NCI-H1048 (cell line): ENCODE measurements around the gene FARSA.
"Not testable (repeated sequence)": the region's sequence is repeated elsewhere in the genome, so short reads cannot be mapped to it uniquely, and the experiment has no call there.

ENCODE experiments used
- DNase-seq: peaks from one replicate; lab custom pipeline; 2025; lab: John Stamatoyannopoulos, UW

Gene FARSA

DNA sequence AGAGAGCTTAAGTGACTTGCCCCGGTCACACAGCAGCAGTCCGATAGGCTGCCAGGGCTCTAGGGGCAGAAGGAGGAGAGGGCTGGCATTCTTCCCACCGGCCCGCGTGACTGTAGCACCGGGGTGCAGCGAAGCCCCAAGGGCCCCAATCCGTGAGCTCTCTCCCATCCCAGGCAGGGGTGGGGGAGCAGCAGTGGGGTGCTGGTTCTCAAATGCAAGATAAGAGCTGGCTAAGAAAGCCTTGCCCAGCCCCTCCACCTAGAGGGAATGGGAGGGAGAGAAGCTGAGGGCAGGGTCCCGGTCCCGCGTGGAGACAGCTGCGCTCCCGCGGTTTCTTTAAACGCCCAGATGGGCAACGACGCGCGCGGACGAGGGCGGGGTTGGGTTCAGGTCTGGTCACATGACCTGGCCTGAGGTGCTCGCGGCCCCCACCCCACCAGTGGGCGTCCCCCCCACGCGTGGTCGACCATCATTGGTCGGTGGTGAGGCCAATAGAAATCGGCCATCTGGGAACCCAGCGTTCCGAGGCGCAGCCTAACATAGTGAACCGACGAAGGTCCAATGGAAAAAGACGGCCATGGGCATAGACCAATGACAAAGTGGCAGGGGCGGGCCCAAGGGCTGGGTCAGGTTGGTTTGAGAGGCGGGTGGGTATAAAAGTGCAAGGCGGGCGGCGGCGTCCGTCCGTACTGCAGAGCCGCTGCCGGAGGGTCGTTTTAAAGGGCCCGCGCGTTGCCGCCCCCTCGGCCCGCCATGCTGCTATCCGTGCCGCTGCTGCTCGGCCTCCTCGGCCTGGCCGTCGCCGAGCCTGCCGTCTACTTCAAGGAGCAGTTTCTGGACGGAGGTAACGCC is 4.6 kb upstream of the FARSA start, which contains the start of gene CALR:
Gene CALR, plus strand, starts transcription at position 683 of the 852 bp plus-strand sequence. Its CDS starts 71 bp downstream, at position 754.
- peak; percentile 96 for DNase-seq

DNA sequence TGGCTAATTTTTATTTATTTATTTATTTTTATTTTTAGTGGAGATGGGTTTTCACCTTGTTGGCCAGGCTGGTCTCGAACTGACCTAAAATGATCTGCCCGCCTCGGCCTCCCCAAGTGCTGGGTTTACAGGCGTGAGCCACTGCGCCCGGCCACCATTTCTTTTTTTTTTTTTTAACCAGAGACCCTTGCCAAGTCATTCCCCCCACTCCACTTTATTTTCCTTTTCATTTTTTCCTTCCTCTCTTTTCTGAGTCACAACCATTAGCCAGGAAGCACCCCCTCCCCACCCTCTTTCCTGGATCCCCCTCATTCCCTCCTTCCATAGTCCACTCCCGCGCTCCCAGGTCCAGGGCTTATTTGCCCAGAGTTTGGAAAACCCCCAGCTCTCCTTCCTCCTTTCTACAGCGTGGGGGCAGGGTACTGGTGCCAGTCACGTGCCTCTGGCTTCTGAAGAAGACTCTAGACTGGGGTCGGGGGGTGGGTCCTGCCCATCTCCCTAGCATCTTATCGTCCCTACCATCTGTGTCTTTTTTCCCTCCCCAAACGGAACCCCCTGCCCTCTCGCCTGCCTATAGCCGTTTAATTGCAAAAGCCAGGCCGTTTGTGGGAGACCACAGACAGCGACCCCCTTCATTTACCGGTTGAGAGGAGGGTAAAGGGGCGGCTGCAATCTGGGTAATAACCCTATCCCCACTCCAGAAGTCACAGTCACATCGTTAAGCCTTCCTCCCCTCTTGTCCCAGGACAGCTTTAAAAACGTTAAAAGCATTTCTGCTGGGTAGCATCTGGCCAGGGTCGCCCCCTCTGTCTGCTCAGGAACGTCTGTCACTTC is 3.8 kb upstream of the FARSA start:
- no peak for DNase-seq

GRCh38 chr19:12936582-12936981 is 3.1 kb upstream of the FARSA start:
- DNase-seq: no peak

DNA sequence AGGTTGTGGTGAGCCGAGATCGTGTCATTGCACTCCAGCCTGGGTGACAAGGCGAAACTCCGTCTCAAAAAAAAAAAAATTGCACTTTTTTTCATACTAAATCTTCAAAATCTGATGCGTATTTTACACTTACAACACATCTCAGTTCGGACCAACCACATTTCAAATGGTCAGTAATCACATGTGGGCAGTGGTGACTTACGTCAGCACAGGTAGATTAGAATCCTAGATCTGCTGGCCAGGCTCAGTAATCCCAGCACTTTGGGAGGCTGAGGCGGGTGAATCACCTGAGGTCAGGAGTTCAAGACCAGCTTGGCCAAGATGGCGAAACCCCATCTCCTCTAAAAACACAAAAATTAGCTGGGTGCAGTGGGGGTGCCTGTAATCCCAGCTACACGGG is 1.6 kb upstream of the FARSA start:
- no peak for DNase-seq

DNA sequence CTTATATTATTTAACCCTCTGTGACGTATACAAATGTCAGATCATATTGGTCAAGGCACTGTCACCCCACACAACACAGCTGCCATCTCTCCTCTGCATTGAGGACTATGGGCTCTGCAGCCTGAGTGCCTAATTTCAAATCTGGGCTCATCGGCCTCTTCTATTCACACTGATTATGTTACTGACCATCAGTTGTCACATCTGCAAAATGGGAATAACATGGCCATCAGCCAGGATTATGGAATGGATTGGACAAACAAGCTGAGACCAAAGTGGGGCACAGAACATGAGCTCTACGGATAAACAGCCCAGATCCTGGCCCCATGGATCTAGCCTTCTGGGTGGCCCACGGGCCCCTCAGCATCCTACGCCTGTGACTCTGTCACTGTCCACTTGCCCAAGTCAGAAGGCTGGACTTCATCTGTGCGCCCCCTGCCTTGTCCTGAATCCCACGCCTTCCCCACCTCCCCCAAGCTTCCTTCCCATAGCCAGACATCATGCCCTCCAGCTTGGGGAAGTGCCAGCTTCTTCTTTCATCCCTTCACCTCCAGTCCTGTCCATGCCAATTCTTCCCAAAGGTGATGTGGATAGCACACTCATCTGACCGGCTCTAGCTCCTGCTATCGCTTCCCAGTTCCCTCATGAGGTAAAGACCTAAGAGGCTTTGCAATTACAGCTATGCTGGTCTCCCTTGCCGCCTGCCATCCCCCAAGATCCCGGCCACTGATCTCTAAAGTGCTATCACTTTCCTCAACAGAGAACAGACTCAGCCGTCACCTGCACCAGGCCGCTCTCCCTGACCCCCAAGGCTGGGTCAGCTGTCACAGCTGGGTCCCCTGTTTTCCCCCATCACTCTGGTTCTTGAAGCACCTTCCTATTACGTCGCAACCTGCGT is 872 bp downstream of the FARSA start:
- DNase-seq: no peak

DNA sequence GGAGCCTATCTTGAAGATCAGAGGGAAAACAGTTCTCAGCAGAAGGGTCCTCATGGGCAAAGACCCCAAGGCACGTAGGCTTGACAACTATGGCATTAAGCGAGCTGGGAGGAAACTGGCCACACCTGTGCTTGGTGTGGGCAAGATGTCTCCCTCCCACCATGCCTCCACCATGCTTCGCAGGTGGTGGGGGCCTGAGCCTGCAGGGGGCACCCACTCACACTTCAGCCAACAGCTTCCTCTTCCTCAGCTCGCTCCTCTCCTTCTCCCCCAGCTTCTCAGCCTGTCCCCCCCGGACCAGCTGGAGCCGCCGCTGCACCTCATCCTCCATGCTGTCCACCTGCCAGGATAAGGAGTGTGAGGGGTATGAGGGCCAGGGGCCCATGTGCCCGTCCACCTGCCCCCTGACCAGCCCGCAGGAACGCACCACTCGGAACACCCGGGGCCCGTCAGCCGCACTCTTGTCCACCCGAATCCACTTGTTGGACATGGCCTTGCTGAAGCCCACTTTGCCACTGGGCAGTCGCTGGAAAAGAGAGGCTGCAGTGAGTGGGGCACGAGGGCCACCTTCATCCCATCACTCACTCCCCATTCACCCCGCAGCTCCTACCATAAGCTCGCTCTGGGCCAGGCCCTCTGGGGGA is 3.4 kb downstream of the FARSA start:
- no peak for DNase-seq

DNA sequence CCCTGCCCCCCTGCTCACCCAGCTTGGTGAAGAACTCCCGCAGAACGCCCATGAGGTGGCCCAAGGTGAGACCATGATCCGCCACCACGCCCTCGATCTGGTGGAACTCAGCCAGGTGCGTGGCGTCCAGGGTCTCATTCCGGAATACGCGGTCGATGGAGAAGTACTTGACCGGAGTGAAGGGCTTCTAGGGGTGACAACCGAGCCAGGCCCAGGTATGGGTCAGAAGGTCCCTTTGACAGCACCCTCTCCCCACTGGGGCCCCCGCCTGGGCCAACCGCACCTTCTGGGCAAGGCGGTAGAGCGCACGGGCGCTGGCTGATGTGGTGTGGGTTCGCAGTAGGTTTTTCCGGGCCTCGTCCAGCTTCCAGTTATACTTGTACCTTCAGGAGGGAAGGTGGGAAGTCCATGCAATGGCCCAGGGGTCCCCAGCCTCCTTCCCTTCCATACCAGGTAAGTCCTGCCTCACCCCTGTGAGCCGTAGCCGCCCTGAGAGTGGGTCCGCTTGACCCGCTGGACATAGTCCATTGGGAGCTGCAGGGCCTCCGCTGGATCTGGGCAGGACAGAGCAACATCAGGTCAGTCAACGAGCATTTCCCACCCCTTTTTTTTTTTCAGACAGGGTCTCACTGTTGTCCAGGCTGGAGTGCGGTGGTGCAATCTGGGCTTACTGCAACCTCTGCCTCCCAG is 8.7 kb downstream of the FARSA start:
- DNase-seq: no peak

DNA sequence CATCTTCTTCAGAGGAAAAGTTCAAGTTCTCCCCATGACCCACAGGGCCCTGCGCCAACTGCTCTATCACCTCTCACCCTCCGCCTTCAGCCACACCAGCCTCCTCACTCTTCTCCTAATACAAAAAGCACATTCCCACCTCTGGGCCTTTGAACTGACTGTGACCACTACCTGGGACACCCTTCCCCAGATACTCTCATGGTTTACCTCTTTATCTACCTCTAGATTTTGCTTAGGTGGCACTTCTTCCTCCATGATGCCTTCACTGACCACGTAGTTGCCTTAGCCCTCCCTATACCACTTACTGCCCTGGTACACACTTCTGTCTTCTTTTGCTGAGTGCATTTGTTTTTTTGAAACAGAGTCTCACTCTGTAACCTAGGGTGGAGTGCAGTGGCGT is 10.6 kb downstream of the FARSA start:
- no peak for DNase-seq

GRCh38 chr19:12921047-12921446 is 12.5 kb downstream of the FARSA start:
- DNase-seq: no peak

DNA sequence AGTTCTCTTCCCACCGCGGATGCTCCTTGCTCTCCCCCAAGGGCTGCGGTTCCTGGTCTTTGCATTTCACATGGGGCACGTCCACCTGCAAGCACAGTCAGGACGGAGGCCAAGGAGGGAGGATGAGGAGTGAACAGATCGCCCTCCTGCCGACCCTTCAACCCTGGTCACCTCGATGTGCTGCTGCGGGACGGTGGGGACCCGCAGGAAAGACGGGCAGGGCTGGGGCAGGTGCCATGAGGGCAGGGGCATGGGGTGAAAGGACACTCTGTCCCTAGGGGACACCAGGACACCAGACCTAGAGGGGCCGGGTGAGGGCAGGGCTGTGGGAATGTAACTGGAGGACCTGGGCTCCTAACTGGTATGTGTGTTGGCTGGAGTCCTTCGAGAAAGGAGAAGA is 15.3 kb downstream of the FARSA start:
- DNase-seq: no peak

DNA sequence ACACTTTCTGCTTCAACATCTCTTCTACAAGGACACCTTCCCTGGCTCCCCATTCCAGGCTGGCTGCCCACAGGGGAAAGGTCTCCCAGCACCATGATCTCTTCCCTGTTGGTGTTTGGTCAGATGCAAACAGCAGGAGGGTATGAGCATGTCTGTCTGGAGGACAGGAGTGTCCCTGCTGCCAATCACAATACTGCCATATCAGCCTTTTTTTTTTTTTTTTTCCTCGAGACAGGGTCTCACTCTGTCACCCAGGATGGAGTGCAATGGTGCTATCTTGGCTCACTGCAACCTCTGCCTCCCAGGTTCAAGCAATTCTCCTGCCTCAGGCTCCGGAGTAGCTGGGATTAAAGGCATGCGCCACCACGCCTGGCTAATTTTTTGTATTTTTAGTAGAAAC is 17.7 kb downstream of the FARSA start:
- DNase-seq: not testable (repeated sequence)

GRCh38 chr19:12913851-12914690 is 19.4 kb downstream of the FARSA start:
- DNase-seq: no peak

DNA sequence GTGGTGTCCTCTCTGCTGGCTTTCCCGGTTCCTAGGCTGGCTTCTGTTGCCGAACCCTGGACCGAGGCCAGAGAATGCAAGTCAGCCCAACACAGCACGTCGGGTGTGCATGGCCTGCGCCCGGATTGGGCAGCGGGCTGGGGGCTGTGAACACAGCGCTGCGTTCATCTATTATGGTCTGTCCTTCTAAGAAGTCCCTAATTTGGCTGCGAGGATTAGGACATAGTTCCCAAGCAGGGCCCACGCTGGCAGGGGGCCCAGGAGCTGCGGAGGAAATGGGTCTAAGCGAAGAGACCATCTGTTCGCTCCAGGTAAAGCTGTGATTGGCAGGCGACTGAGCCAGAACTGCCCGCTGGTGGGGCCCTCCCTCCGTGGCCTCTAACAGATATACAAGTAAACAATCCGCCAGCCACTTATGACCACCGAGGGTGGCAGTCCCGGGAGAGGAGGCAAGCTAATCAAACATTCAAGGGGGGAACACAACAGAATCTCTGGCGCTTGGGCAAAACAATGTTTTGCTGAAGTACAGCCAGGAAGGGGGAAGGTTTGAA is 20.4 kb downstream of the FARSA start:
- DNase-seq: no peak

DNA sequence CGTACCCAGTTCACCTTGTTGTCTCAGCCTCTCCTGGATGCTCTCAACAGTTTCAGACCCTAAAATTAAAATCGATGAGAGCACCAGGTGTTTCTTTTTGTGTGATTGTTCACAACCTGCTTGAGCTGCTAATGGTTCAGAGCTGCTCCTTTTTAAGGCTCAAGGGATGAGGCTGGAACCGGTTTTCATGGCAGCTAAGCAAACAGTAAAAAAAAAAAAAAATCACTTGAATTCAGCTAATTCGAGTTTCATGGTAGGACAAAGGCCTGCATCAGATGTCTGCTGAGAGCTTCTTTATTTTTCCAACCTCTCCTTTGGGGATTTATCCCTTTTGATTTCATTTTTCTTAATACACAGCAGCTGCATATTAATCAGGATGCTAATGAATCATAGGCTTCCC is 20.9 kb downstream of the FARSA start:
- DNase-seq: no peak

DNA sequence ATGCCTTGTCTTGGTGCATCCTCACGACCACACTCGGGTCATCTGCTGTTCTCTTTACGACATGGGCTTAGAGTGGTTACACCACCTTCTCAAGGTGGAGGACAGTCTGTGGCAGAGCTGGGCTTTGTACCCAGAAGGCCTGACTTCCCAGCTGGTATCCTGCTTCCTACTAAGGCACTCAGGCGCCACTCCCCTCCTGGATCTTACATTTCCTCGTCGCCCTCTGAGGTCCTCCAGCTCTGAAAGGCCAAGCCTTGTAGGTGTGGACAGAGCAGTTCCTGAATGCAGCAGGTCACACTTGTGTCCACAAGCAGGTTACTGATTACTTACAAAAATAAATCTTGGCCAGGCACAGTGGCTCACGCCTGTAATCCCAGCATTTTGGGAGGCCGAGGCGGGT is 26.3 kb downstream of the FARSA start:
- DNase-seq: no peak

GRCh38 chr19:12899891-12900518 is 33.5 kb downstream of the FARSA start:
- DNase-seq: no peak

GRCh38 chr19:12896460-12896859 is 37.1 kb downstream of the FARSA start:
- no peak for DNase-seq

DNA sequence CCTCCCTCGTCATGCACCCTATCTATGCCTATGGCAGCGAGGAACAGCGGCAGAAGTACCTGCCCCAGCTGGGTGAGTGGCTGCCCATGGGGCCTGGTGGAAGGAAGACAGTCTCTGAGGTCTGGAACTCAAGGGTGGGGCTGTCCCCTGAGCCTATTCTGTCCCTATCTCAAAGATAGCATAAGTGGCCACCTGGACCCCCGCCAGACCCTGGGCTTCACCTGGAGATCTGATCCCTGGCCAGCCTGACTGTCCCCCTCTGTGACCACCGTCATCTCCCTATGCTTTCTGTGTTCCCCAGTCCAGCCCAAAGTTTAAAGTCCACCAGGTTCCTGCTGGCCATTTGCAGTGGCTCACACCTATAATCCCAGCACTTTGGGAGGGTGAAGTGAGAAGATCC is 39.9 kb downstream of the FARSA start:
- no peak for DNase-seq

- DNase-seq: no peak
Observed at GRCh38 chr19:12891553-12892021, 41.9 kb downstream of the FARSA start.
